HG03045 (cell line): ENCODE results near the gene SLC17A3.

Experiments used
- ATAC-seq: cut with Tn5 transposase; IDR thresholded peaks from one replicate; pipeline ENCODE4 v1.9.1; 2021; ENCODE audit warnings: mild to moderate bottlenecking, moderate library complexity; ENCODE audit not compliant: unreplicated experiment

The SLC17A3 gene

GRCh38 chr6:25844518-25844917 lies 29.5 kb downstream of the SLC17A3 start:
- no peak for ATAC-seq

DNA sequence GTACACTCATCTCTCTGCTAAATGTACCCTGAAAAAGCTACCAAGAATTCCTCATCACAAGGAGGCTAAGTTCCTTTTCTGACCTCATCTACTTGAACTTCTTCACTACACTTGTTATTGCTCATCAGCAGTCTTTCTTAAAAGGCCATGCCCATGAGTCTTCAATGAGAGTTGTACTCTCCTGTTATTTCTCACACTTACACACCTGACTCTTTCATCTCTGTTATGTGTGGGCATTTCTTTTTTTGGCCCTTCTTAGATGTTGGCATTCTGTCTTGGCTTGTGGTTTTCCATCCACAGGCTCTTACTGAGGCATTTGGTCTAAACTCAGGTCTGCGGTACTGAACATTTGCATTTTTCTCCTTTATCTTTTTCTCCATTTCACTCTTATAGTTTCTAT lies 31.5 kb downstream of the SLC17A3 start:
- ATAC-seq: no peak

DNA sequence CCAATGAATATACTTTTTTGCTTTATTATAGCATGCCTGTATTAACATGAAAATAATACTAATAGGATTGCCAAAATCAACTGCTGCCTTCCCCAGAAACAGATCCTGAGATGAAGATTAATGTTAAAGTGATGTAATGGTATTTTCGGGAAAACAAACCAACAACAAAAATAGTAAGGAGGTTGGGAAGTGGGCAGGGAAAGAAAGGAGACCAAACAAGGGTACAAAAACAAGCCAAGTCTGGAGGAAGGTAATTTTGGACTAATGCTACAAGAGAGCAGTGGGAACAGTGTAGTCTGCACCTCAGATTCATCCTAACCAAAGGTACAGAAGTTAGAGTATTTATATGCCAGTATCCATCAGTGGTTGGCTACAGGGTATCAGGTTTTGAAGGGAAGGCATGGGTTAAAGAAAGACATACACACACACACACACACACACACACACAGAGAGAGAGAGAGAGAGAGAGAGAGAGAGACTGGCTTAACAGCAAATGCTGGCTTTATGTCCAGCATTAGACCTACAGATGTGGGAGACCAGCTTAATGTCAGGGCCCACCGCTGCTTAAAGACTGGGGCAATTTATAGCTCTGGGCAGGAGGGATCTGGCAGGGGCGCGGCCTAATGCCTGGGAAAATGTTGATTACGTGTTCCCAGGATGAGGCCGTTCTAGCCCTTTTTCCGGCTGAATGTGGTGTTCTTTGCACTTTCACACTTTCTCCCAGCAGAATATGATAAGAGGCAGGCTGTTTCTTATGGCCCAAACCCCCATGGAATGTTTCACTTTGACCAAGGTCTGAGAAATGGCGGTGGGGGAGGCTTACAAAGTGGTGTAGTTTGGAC lies 38.4 kb downstream of the SLC17A3 start:
- no peak for ATAC-seq

DNA sequence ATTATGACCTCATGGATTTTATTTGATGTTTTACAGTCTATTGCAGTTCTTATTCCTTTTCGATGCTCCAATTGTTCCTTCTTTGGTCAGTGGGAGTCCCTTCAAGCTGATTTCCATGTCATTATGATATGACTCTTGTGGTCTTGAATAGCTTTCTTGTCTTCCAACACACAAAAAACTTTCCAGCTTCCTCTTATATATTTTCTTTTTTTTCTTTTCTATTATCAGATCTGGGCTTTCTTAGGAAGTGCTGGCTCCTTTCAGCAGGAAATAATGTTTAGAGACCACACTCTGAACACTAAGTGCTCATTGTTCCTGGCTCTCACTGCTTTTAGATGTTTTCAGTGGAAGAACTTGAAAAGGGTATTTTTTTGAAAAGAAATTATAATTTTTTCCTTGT lies 39.1 kb downstream of the SLC17A3 start:
- ATAC-seq: no peak

GRCh38 chr6:25833136-25833535 lies 40.9 kb downstream of the SLC17A3 start:
- no peak for ATAC-seq

- no peak for ATAC-seq
Observed at GRCh38 chr6:25832670-25833069, 41.4 kb downstream of the SLC17A3 start.

DNA sequence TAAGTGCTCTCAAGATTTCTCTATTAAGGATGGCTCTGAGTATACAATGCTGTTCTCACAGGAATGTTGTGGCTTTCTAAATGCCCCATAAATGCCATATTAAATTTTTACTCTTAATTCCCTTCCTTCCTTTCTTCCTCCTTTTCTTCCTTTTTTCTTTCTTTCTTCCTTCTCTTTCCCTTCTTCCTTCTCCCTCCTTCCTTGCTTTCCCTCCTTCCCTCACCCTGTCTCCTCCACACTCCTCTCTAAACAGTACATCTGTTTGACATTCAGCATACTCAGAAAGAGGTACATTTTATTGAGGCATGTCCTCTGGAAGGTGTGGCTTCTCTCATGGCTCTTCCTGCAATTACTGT lies 41.8 kb downstream of the SLC17A3 start:
- ATAC-seq: no peak

- ATAC-seq: no peak
Observed at GRCh38 chr6:25831532-25832306, 42.3 kb downstream of the SLC17A3 start, which contains the start of gene SLC17A1. SLC17A1 (minus strand) TSS chr6:25832052; CDS start chr6:25830557, 1,495 bp downstream.

GRCh38 chr6:25830458-25830857 lies 43.6 kb downstream of the SLC17A3 start:
- no peak for ATAC-seq

DNA sequence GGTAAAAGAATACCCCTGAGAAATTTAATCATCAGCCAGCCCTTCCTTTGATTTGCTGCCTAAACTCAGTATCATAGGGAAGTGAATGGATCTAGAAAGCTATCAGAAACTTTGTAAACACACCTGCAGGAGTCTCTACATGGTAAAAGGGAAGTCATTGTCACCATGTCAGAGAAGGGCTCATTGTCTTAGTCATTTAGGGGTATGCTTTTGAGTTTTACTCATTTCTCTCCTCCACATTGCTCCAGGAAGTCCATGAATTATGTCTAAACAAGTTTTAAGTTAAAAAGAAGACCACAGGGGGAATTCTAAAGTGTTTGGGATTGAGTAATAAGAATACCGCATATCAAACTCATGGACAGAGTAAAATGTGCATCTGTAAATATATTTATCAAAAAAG lies 44.7 kb downstream of the SLC17A3 start:
- no peak for ATAC-seq

DNA sequence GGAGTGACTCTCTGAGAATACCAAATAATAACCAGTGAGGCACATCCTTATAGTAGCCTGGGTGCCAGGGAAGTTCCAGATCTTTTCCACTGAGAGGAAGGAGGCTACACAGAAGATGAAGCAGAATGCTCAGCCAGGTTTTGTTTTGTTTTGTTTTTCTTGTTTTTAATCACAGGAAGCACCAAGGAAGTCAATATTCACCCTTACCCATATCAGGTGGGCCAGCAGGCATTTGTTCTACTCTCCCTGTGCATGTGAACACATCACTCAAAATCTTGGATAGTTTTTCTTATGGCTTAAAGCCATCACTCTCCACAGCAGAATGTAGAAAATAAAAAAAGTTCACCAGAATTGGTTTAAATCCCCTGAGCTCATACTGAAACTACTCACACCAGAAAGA lies 52.7 kb downstream of the SLC17A3 start:
- no peak for ATAC-seq

DNA sequence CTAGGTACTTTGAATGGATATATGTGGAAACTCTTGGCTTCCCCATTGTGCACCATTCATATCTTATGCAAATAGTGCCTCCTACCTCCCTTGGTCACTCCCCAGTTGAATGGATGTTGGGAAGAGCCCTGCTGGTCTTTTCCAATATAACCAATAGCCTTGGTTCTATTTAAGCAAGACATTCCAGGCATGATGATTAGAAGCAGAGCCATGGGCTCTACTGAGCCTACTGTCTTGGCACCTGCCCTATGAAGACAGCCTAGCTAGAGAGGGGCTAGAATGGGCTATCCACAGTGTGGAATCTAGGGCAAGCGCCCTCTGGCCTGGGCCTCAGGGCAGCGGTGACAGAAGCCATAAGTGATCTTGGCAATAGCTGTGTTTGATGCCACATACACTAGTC lies 57.8 kb downstream of the SLC17A3 start:
- ATAC-seq: no peak

DNA sequence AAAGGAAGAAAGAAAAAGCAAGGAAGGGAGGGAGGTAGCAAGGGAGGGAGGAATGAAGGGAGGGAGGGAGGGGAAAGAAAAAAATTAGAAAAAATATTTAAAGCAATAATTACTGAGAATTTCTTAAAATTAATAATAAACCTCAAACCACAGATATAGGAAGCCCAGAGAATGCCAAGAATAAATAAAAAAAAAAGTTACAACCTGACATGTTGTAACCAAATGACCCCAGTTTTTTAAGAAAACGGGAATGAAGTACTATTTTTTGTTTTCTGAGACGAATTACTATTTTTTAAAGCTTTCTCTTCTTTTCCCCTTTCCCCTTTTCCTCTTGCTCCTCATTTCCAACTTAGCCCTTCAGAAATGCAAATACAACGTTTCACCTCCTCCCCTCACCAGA lies 58.8 kb downstream of the SLC17A3 start:
- ATAC-seq: no peak

DNA sequence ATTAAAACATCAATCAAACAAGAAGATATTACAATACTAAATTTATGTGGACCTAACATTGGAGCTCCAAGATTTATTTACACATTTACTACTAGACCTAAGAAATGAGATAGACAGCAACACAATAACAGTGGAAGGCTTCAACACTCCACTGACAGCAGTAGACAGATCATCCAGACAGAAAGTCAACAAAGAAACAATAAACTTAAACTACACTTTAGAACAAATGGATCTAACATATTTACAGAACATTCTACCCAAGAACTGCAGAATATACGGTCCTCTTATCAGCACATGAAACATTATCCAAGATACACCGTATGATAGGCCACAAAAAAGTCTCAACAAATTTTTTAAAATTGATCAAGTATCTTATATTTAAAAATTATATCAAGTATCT lies 69.2 kb downstream of the SLC17A3 start:
- ATAC-seq: no peak

GRCh38 chr6:25801436-25801835 lies 72.6 kb downstream of the SLC17A3 start:
- ATAC-seq: no peak
